GM12878 (cell line): ENCODE measurements around the gene FBXL17. TPM values are rescaled to one million over a fixed set of nuclear protein-coding genes. Genes with fewer than 3 reads are reported as not detected.

ENCODE experiments used
- ATAC-seq: fragments of 200-7000 bp; cut with Tn5 transposase; 3 replicates; pipeline ENCODE4 v1.9.1; 2020; ENCODE audit warnings: mild to moderate bottlenecking, moderate library complexity
- BruUV-seq: library from RNA; stranded (reverse); fragments of 400-500 nt; replicated peaks from 2 replicates; lab custom pipeline; 2021; lab: Mats Ljungman, UMichigan
- CTCF ChIA-PET: fragments of 300-600 bp; sonication (Branson Sonifier 250); formaldehyde crosslinking; extraction: SDS; loops from one replicate; lab custom pipeline; 2021; ENCODE audit warnings: inconsistent platforms; lab: Yijun Ruan, JAX
- POLR2A ChIA-PET: fragments of 350-600 bp; formaldehyde crosslinking; extraction: SDS; loops from one replicate; lab custom pipeline; 2021; ENCODE audit warnings: inconsistent platforms; lab: Charles Lee
- RAD21 ChIA-PET: fragments of 300-600 bp; sonication (Branson Sonifier 250); formaldehyde crosslinking; loops from one replicate; lab custom pipeline; 2023; ENCODE audit warnings: antibody characterized with exemption; ENCODE audit not compliant: unreplicated experiment; lab: Charles Lee
- SMC1A ChIA-PET: fragments of 300-600 bp; sonication (Branson Sonifier 250); formaldehyde crosslinking; loops from one replicate; lab custom pipeline; 2023; ENCODE audit not compliant: unreplicated experiment, uncharacterized antibody; lab: Charles Lee
- DNase-seq: peaks from one replicate; pipeline ENCODE4 v3.0.0-alpha.2; 2011; ENCODE audit warnings: low read depth, low spot score
- FAIRE-seq: peaks from 3 replicates; lab custom pipeline; 2011; peaks lifted over from hg19 to GRCh38; lab: Jason Lieb, UNC
- H2AFZ ChIP-seq: 2 replicates; pipeline ENCODE4 v1.6.0; 2011; ENCODE audit warnings: low read depth, low read length, control low read depth; ENCODE audit not compliant: control insufficient read depth
- H3K27ac ChIP-seq: 2 replicates; pipeline ENCODE4 v1.5.1; 2011; ENCODE audit warnings: control low read depth; ENCODE audit not compliant: control insufficient read depth, insufficient read depth
- H3K27me3 ChIP-seq, 2 experiments: replicated peaks in 1 of 2; 2 replicates each; pipeline versions ENCODE4 v1.6.0 to v1.6.1; 2011; ENCODE audit warnings: low read length in 1 of 2; ENCODE audit not compliant: control insufficient read depth in 2 of 2, insufficient read depth in 2 of 2
- H3K36me3 ChIP-seq, 2 experiments: 2 replicates each; pipeline ENCODE4 v1.5.1; 2011; ENCODE audit warnings: low read length in 1 of 2; ENCODE audit not compliant: control insufficient read depth in 2 of 2, insufficient read depth in 2 of 2
- H3K4me1 ChIP-seq: 2 replicates; pipeline ENCODE4 v1.6.1; 2011; ENCODE audit warnings: mild to moderate bottlenecking, low read length, moderate library complexity, mixed read lengths; ENCODE audit not compliant: control insufficient read depth, insufficient read depth
- H3K4me2 ChIP-seq: 2 replicates; pipeline ENCODE4 v1.6.0; 2011; ENCODE audit warnings: control low read depth; ENCODE audit not compliant: control insufficient read depth, insufficient read depth
- H3K4me3 ChIP-seq: fragments of 200-600 bp; sonication (generic); 2 replicates; pipeline ENCODE4 v1.5.1; 2016
- H3K79me2 ChIP-seq: 2 replicates; pipeline ENCODE4 v1.6.0; 2011; ENCODE audit warnings: low read length; ENCODE audit not compliant: control insufficient read depth, insufficient read depth
- H3K9ac ChIP-seq: 2 replicates; pipeline ENCODE4 v1.8.0; 2011; ENCODE audit warnings: low read length, control low read depth, mixed read lengths; ENCODE audit not compliant: control insufficient read depth, insufficient read depth
- H3K9me3 ChIP-seq: replicated peaks from 3 replicates; pipeline ENCODE4 v1.5.1; 2011; ENCODE audit warnings: mild to moderate bottlenecking, low read length; ENCODE audit not compliant: control insufficient read depth, insufficient read depth
- H4K20me1 ChIP-seq: 2 replicates; pipeline ENCODE4 v1.6.0; 2011; ENCODE audit not compliant: control insufficient read depth, insufficient read depth
- ETV6 ChIP-seq, 2 experiments: fragments of 450-650 bp in 1 of 2; IDR thresholded peaks in 1 of 2; conservative IDR thresholded peaks in 1 of 2; 2 replicates each; pipeline ENCODE4 v1.6.1; 2014; ENCODE audit warnings: antibody characterized with exemption in 1 of 2, borderline replicate concordance in 1 of 2, low read depth in 1 of 2, mild to moderate bottlenecking in 1 of 2, moderate library complexity in 1 of 2
- JUNB ChIP-seq: IDR thresholded peaks from 2 replicates; pipeline ENCODE4 v1.6.1; 2016; ENCODE audit warnings: antibody characterized with exemption, mild to moderate bottlenecking
- JUND ChIP-seq: IDR thresholded peaks from 2 replicates; pipeline ENCODE4 v1.6.1; 2012; ENCODE audit warnings: low read depth, mild to moderate bottlenecking, low read length, improper control_type of control experiment, moderate library complexity
- SIN3A ChIP-seq: IDR thresholded peaks from 2 replicates; pipeline ENCODE4 v1.6.1; 2012; ENCODE audit warnings: low read depth, low read length, improper control_type of control experiment
- ZBTB11 ChIP-seq: fragments of 450-650 bp; formaldehyde crosslinking; IDR thresholded peaks from 2 replicates; pipeline ENCODE4 v1.5.0; 2022; ENCODE audit warnings: mild to moderate bottlenecking, missing genetic modification characterization
- ZNF687 ChIP-seq: fragments of 450-650 bp; IDR thresholded peaks from 2 replicates; pipeline ENCODE4 v1.6.1; 2017; ENCODE audit warnings: mild to moderate bottlenecking, moderate library complexity
- WGBS: methylation state at CpG from one replicate; pipeline ENCODE4 v1.1.6; 2016; ENCODE audit warnings: low lambda C conversion rate; ENCODE audit not compliant: insufficient replicate concordance, insufficient coverage; ENCODE audit errors: missing lambda C conversion rate; 5-methylcytosine and 5-hydroxymethylcytosine counted together
- in situ Hi-C: fragments of 300-500 bp; cut with MboI; formaldehyde crosslinking; loops from 9 replicates; pipeline ENCODE4 v1.14.3; 2018; ENCODE audit warnings: mixed read lengths
- intact Hi-C: fragments of 100-400 bp; cut with micrococcal nuclease; formaldehyde crosslinking; loops from one replicate; pipeline ENCODE4 v1.14.2; 2022; ENCODE audit not compliant: unreplicated experiment
- polyA plus RNA-seq, 11 experiments: library from polyadenylated mRNA; depleted of rRNA in 4 of 11; unstranded in 6 of 11; stranded (reverse) in 5 of 11; fragments of >200 nt; fragmentation: Nextera tagmentation in 4 of 11; fragmentation: Illumina TruSeq in 1 of 11; extraction: Ambion mirVana in 4 of 11; extraction: Trizol in 1 of 11; gene quantifications; 1 replicate in 1 of 11; 2 replicates in 10 of 11; pipeline versions ENCODE4 v1.2.1 to v1.2.3, GENCODE V29; 2011 to 2016; ENCODE audit warnings: inconsistent platforms in 2 of 11, missing spikeins in 2 of 11, low read depth in 1 of 11
- total RNA-seq, 4 experiments: library from RNA; depleted of rRNA in 3 of 4; stranded (reverse); fragments of >200 nt in 3 of 4; fragmentation: Illumina TruSeq in 1 of 4; extraction: Trizol in 1 of 4; gene quantifications; 2 replicates each; pipeline versions ENCODE4 v1.2.1 to v1.2.3, GENCODE V29; 2013 to 2021

FBXL17 gene
- total and polyA plus RNA-seq, 10 of the 15 experiments (the other 5 are each of a cell fraction or from before 2014, with no cell fraction given) = 0.88 to 9.0 (median 4.4) TPM

- H2AFZ ChIP-seq = no peak overlapping the region
- H3K79me2 ChIP-seq = no peaks in the 10 kb centered on the region
- WGBS = 98% methylated on average over 3 of the region's 3 CpGs
- H3K4me1 ChIP-seq = no peaks in the 10 kb centered on the region
- RAD21 ChIA-PET = interaction anchor here (1.0 kb wide), 1 partner anchor 20 kb away, joined by 3 read pairs; no protein-coding TSS in a partner anchor
- H3K4me2 ChIP-seq = no peak overlapping the region
- no peak overlapping the region for H3K27ac ChIP-seq
- POLR2A ChIA-PET = no interaction called here
- BruUV-seq = no TSS peak
- CTCF ChIA-PET = interaction anchor here (1.1 kb wide), 1 partner anchor 404 kb away, joined by 3 read pairs; no protein-coding TSS in a partner anchor
- intact Hi-C loops (no loop called here), in situ Hi-C loops (no loop called here)
- no peak overlapping the region for H3K9ac ChIP-seq
- H4K20me1 ChIP-seq = no peaks in the 10 kb centered on the region
- H3K36me3 ChIP-seq = no peaks in the 10 kb centered on the region
- no peaks in the 10 kb centered on the region; the same call in 2 of the 3 replicates for H3K9me3 ChIP-seq
- ATAC-seq (no peak), FAIRE-seq (no peak), DNase-seq (no peak)
- SMC1A ChIA-PET = interaction anchor here (0.7 to 1.5 kb wide), 3 partner anchors 105 to 398 kb away, joined by 3 to 4 read pairs (median 3); no protein-coding TSS in a partner anchor
- H3K4me3 ChIP-seq = no peak overlapping the region
- no peak for TF ChIP-seq ETV6 (conservative IDR thresholded peaks at IDR 0.05 in 1 of 2, IDR thresholded peaks at IDR 0.05 in 1 of 2; ENCODE audit: borderline replicate concordance in 1 of 2, low read depth in 1 of 2)
- no peak for TF ChIP-seq ZBTB11
- no peak for TF ChIP-seq JUNB
- TF ChIP-seq JUND = no peak
- no peak for TF ChIP-seq SIN3A
- no peak for TF ChIP-seq ZNF687
- no peaks in the 10 kb centered on the region for H3K27me3 ChIP-seq
Measured at GRCh38 chr5:108078345-108078744, 303.6 kb downstream of the FBXL17 start.
